ENCODE data around the gene HDGFL1.

DNA sequence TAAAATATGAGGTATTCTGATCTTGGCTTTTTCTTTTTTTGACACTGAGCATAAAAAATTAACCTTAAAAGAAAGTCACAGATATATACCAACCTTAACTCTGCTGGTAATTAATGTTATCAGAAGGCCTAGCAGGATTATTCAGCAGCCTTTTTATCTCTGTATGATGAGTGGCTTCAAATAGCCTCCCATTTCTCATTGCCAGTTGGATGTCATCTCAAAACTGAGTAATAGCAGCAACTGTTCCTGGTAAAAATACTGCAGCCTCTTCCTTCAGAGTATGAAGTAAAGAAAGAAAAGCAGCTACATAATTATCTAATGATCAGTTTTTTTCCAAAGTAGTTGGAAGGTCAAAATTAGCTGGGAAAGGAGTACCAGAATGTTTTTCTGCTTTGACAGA is 24.9 kb upstream of the HDGFL1 start:
- TF ChIP-seq, protein P1, sequence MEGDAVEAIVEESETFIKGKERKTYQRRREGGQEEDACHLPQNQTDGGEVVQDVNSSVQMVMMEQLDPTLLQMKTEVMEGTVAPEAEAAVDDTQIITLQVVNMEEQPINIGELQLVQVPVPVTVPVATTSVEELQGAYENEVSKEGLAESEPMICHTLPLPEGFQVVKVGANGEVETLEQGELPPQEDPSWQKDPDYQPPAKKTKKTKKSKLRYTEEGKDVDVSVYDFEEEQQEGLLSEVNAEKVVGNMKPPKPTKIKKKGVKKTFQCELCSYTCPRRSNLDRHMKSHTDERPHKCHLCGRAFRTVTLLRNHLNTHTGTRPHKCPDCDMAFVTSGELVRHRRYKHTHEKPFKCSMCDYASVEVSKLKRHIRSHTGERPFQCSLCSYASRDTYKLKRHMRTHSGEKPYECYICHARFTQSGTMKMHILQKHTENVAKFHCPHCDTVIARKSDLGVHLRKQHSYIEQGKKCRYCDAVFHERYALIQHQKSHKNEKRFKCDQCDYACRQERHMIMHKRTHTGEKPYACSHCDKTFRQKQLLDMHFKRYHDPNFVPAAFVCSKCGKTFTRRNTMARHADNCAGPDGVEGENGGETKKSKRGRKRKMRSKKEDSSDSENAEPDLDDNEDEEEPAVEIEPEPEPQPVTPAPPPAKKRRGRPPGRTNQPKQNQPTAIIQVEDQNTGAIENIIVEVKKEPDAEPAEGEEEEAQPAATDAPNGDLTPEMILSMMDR (IDR thresholded peaks at IDR 0.05) = no peak
- no peak for TF ChIP-seq POLR2A (IDR thresholded peaks at IDR 0.05)
